Measurements from ENCODE around the gene CAMK1G. TPM values are rescaled to one million over a fixed set of nuclear protein-coding genes. Genes with fewer than 3 reads are reported as not detected.

CAMK1G gene
- total and polyA plus RNA-seq, 2 of the 4 experiments (the other 2 are of a cell fraction), result 0.72 to 1.8 TPM

DNA sequence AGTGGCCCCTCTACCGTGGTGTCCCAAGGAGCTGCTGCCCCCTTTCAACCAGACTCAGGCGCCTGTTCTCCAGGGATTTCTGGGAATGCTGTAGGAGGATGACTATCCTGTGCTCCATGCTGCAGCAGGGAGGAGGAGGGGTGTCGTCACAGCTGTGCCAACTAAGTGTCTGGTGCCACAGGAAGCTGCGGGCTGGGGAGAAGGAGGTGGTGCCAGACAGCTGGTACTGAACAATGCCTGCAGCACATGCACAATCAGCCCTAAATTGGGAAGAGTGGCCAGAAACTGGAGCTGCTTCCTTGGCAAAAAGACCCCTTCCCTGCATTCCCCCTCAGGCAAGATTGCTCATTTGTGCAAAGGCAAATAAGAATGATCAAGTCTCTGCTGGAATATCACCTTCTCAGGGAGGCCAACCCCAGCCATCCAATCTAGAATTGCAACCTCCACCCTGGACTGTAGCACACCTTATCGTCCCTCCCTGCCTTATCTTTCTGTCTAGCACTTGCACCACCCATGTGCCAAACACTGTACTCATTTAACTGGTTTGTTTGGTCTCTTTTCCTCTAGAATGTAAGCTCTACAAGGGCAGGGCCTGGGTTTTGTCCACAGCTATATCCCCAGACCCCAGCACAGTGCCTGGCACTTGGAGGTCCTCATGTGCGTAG lies 35.4 kb downstream of the CAMK1G start:
- CTCF ChIA-PET, result interaction anchor here (0.5 kb wide), 1 partner anchor 349 kb away, joined by 4 read pairs; no protein-coding TSS in a partner anchor

More for the DNA sequence above, 35.4 kb downstream of the CAMK1G start:
- Histone ChIP-seq H3K4ac (ENCODE audit: low read depth, low read length) (no peak overlapping the region), H2AK9ac (replicated peaks; ENCODE audit: low read depth, low read length, poor library complexity) (no peak overlapping the region), H2BK120ac (ENCODE audit: low read depth, low read length) (no peak overlapping the region), H3K4me1 (ENCODE audit: control insufficient read depth, insufficient read depth, low read length) (no peaks in the 10 kb centered on the region), H3K36me3 (ENCODE audit: control insufficient read depth, insufficient read depth, low read length) (no peaks in the 10 kb centered on the region), H3K23ac (ENCODE audit: low read depth, low read length) (no peak overlapping the region), H4K8ac (ENCODE audit: low read depth in 2 of 2, low read length in 2 of 2) (no peak overlapping the region), H3K4me3 (ENCODE audit: insufficient read depth, low read depth, low read length) (no peak overlapping the region), H3K9ac (ENCODE audit: low read depth, low read length) (no peak overlapping the region), H3K56ac (ENCODE audit: extremely low read depth, insufficient read depth, low read length) (no peak overlapping the region), H3K18ac (ENCODE audit: low read depth, low read length) (no peak overlapping the region), H3K27ac (ENCODE audit: insufficient read depth, low read length) (no peak overlapping the region), H2BK5ac (ENCODE audit: low read depth, low read length, poor library complexity, severe bottlenecking) (no peak overlapping the region), H3K9me1 (ENCODE audit: insufficient read depth, low read length) (no peaks in the 10 kb centered on the region), H4K91ac (ENCODE audit: insufficient read depth, low read depth, low read length) (no peak overlapping the region), H3K9me3 (ENCODE audit: control insufficient read depth, insufficient read depth, low read length) (no peaks in the 10 kb centered on the region), H2BK15ac (ENCODE audit: low read depth, low read length) (no peak overlapping the region), H4K5ac (ENCODE audit: low read depth, low read length) (no peak overlapping the region), H3K79me1 (ENCODE audit: low read depth in 1 of 2, low read length in 2 of 2) (no peaks in the 10 kb centered on the region), H2BK20ac (ENCODE audit: low read depth, low read length) (no peak overlapping the region), H4K20me1 (ENCODE audit: insufficient read depth, low read length) (no peaks in the 10 kb centered on the region), H2AK5ac (ENCODE audit: low read depth, low read length) (no peak overlapping the region), H3K4me2 (ENCODE audit: low read depth, low read length) (no peak overlapping the region), H3K14ac (replicated peaks; ENCODE audit: low read depth, low read length) (no peak overlapping the region), H3K27me3 (ENCODE audit: control insufficient read depth, insufficient read depth, low read length) (no peaks in the 10 kb centered on the region), H2AFZ (replicated peaks; ENCODE audit: low read length, poor library complexity) (peak overlapping the region; percentile 37)
- POLR2A ChIA-PET (ENCODE audit: unreplicated experiment), result no interaction called here
- DNase-seq, result no peak
- in situ Hi-C loops (cut with MboI; ENCODE audit: low sequenced_read_pairs) (no loop called here), dilution Hi-C loops (cut with HindIII; ENCODE audit: low sequenced_read_pairs, unreplicated experiment) (no loop called here), intact Hi-C loops (cut with micrococcal nuclease) (no loop called here)
- ATAC-seq (ENCODE audit: low read depth), result no peak; the same call in 1 of the 2 replicates
- BruUV-seq (replicated peaks), result no TSS peak
- TF ChIP-seq RFX5 (IDR thresholded peaks at IDR 0.05; ENCODE audit: low read depth, low read length) (no peak), CTCF (conservative IDR thresholded peaks at IDR 0.05; ENCODE audit: low read depth, low read length) (no peak)
- TF ChIP-seq, protein P1, sequence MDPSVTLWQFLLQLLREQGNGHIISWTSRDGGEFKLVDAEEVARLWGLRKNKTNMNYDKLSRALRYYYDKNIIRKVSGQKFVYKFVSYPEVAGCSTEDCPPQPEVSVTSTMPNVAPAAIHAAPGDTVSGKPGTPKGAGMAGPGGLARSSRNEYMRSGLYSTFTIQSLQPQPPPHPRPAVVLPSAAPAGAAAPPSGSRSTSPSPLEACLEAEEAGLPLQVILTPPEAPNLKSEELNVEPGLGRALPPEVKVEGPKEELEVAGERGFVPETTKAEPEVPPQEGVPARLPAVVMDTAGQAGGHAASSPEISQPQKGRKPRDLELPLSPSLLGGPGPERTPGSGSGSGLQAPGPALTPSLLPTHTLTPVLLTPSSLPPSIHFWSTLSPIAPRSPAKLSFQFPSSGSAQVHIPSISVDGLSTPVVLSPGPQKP (IDR thresholded peaks at IDR 0.05; ENCODE audit: borderline replicate concordance, low read depth, low read length), result no peak
- 55% methylated on average over 2 of the region's 6 CpGs; no CpG with 5 or more reads in 1 of the 2 experiments for WGBS, 2 experiments (ENCODE audit: extremely low coverage in 2 of 2, insufficient read length in 1 of 2)

Data from IMR-90 (cell line).